OCI-LY7 (cell line): ENCODE data around the gene EPB41L4A. TPM values are rescaled to one million over a fixed set of nuclear protein-coding genes. Genes with fewer than 3 reads are reported as not detected.

Source experiments
- BruUV-seq: library from RNA; stranded (reverse); fragments of 400-500 nt; replicated peaks from 2 replicates; lab custom pipeline; 2021; lab: Mats Ljungman, UMichigan
- CTCF ChIA-PET: fragments of 300-600 bp; sonication (Branson Sonifier 250); formaldehyde crosslinking; loops from one replicate; lab custom pipeline; 2022; ENCODE audit warnings: antibody characterized with exemption; ENCODE audit not compliant: unreplicated experiment; lab: Charles Lee
- POLR2A ChIA-PET: fragments of 300-600 bp; sonication (Branson Sonifier 250); formaldehyde crosslinking; loops from one replicate; lab custom pipeline; 2022; ENCODE audit warnings: antibody characterized with exemption; lab: Charles Lee
- DNase-seq: peaks from one replicate; pipeline ENCODE4 v3.0.0-alpha.2; 2015; ENCODE audit warnings: low spot score
- H2AFZ ChIP-seq: fragments of 200-600 bp; sonication (generic), shearing (Covaris generic); 2 replicates; pipeline ENCODE4 v1.6.1; 2014; ENCODE audit warnings: mild to moderate bottlenecking, antibody characterized with exemption, low read length, moderate library complexity
- H3K27ac ChIP-seq: fragments of 200-600 bp; sonication (generic); 2 replicates; pipeline ENCODE4 v1.5.1; 2014; ENCODE audit warnings: mixed run types, low read depth, mild to moderate bottlenecking, moderate library complexity, low read length, inconsistent platforms; ENCODE audit not compliant: poor library complexity, severe bottlenecking
- H3K36me3 ChIP-seq: fragments of 200-600 bp; sonication (generic); 2 replicates; pipeline ENCODE4 v1.6.1; 2014; ENCODE audit warnings: mild to moderate bottlenecking, antibody characterized with exemption, low read length, moderate library complexity, mixed read lengths; ENCODE audit not compliant: insufficient read depth
- H3K4me1 ChIP-seq: fragments of 200-600 bp; sonication (generic); 2 replicates; pipeline ENCODE4 v1.5.1; 2014; ENCODE audit warnings: mild to moderate bottlenecking, low read length; ENCODE audit not compliant: insufficient read depth, poor library complexity, severe bottlenecking
- H3K4me2 ChIP-seq: fragments of 200-600 bp; sonication (generic); 2 replicates; pipeline ENCODE4 v1.6.1; 2014; ENCODE audit warnings: mild to moderate bottlenecking, low read length
- H3K4me3 ChIP-seq: fragments of 200-600 bp; sonication (generic); 2 replicates; pipeline ENCODE4 v1.5.1; 2014; ENCODE audit warnings: mild to moderate bottlenecking, low read depth, low read length; ENCODE audit not compliant: poor library complexity, severe bottlenecking
- H3K79me2 ChIP-seq: fragments of 200-600 bp; sonication (generic); 2 replicates; pipeline ENCODE4 v1.6.1; 2016; ENCODE audit warnings: low read depth, mild to moderate bottlenecking, low read length, moderate library complexity, mixed read lengths; ENCODE audit not compliant: insufficient read depth
- H3K9me2 ChIP-seq: fragments of 200-600 bp; sonication (generic); 2 replicates; pipeline ENCODE4 v1.6.1; 2016; ENCODE audit warnings: mild to moderate bottlenecking, low read length, mixed read lengths; ENCODE audit not compliant: insufficient read depth
- H3K9me3 ChIP-seq: fragments of 200-600 bp; sonication (generic); 2 replicates; pipeline ENCODE4 v1.6.1; 2014; ENCODE audit warnings: mild to moderate bottlenecking, mixed run types, low read length, mixed read lengths
- H4K20me1 ChIP-seq: fragments of 200-600 bp; sonication (generic); 2 replicates; pipeline ENCODE4 v1.6.1; 2014; ENCODE audit warnings: mild to moderate bottlenecking, antibody characterized with exemption, low read length, moderate library complexity, mixed read lengths; ENCODE audit not compliant: insufficient read depth
- CTCF ChIP-seq: fragments of 200-600 bp; sonication (generic); conservative IDR thresholded peaks from 2 replicates; pipeline ENCODE4 v1.5.1; 2014; ENCODE audit warnings: mild to moderate bottlenecking, antibody characterized with exemption, low read length, moderate library complexity, mixed read lengths
- EZH2phosphoT487 ChIP-seq: fragments of 200-600 bp; sonication (generic); IDR thresholded peaks from 2 replicates; pipeline ENCODE4 v1.6.1; 2018; ENCODE audit warnings: low read depth, borderline replicate concordance, mild to moderate bottlenecking, mixed run types, antibody characterized with exemption, low read length, moderate library complexity, mixed read lengths
- intact Hi-C: fragments of 100-400 bp; cut with micrococcal nuclease; formaldehyde crosslinking; loops from one replicate; pipeline ENCODE4 v1.10.0; 2022; ENCODE audit not compliant: unreplicated experiment
- total RNA-seq, 2 experiments: library from RNA; depleted of rRNA in 1 of 2; stranded (reverse); fragments of >200 nt in 1 of 2; shearing (Covaris generic) in 1 of 2; gene quantifications; 2 replicates each; pipeline ENCODE4 v1.2.3, GENCODE V29; 2014 to 2022

The EPB41L4A gene
- total RNA-seq, 2 experiments from 2014 or later: 0.03 TPM; not detected in 1

- CTCF ChIA-PET: no interaction called here
- H3K9me3 ChIP-seq: no peaks in the 10 kb centered on the region
- H3K36me3 ChIP-seq: no peaks in the 10 kb centered on the region
- H2AFZ ChIP-seq: no peak overlapping the region
- TF ChIP-seq EZH2phosphoT487: no peak
- TF ChIP-seq CTCF: no peak
- H3K79me2 ChIP-seq: no peaks in the 10 kb centered on the region
- BruUV-seq: no TSS peak
- H3K4me3 ChIP-seq: no peak overlapping the region
- no peak overlapping the region for H3K27ac ChIP-seq
- intact Hi-C loops: no loop called here
- POLR2A ChIA-PET: interaction anchor here (0.8 kb wide), 1 partner anchor 40 kb away, joined by 3 read pairs; no protein-coding TSS in a partner anchor
- DNase-seq: no peak
- H3K4me1 ChIP-seq: no peaks in the 10 kb centered on the region
- no peak overlapping the region for H3K4me2 ChIP-seq
- H4K20me1 ChIP-seq: no peaks in the 10 kb centered on the region
- H3K9me2 ChIP-seq: no peaks in the 10 kb centered on the region
These were observed 62.7 kb downstream of the EPB41L4A start for GRCh38 chr5:112356178-112356956.

GRCh38 chr5:112355058-112355685 lies 63.9 kb downstream of the EPB41L4A start:
- no peak for DNase-seq
- ChIA-PET CTCF (no interaction called here), POLR2A (no interaction called here)
- H3K4me3 ChIP-seq: no peak overlapping the region
- no peaks in the 10 kb centered on the region for H4K20me1 ChIP-seq
- no peak for TF ChIP-seq CTCF
- TF ChIP-seq EZH2phosphoT487: no peak
- no peak overlapping the region for H3K27ac ChIP-seq
- no peaks in the 10 kb centered on the region for H3K9me2 ChIP-seq
- H3K79me2 ChIP-seq: no peaks in the 10 kb centered on the region
- H3K9me3 ChIP-seq: no peaks in the 10 kb centered on the region
- no peaks in the 10 kb centered on the region for H3K36me3 ChIP-seq
- no peak overlapping the region for H3K4me2 ChIP-seq
- no TSS peak for BruUV-seq
- intact Hi-C loops: no loop called here
- H2AFZ ChIP-seq: no peak overlapping the region
- no peaks in the 10 kb centered on the region for H3K4me1 ChIP-seq

- TF ChIP-seq CTCF: no peak
- TF ChIP-seq EZH2phosphoT487: no peak
- no peak overlapping the region for H3K4me3 ChIP-seq
- H3K4me1 ChIP-seq: no peaks in the 10 kb centered on the region
- no peaks in the 10 kb centered on the region for H3K9me2 ChIP-seq
- ChIA-PET POLR2A (no interaction called here), CTCF (no interaction called here)
- H4K20me1 ChIP-seq: no peaks in the 10 kb centered on the region
- no peak overlapping the region for H3K27ac ChIP-seq
- no peak for DNase-seq
- H3K36me3 ChIP-seq: no peaks in the 10 kb centered on the region
- H3K4me2 ChIP-seq: no peak overlapping the region
- intact Hi-C loops: no loop called here
- no TSS peak for BruUV-seq
- H3K79me2 ChIP-seq: no peaks in the 10 kb centered on the region
- H3K9me3 ChIP-seq: no peaks in the 10 kb centered on the region
- no peak overlapping the region for H2AFZ ChIP-seq
These were observed 65.4 kb downstream of the EPB41L4A start for GRCh38 chr5:112353678-112354077.
